Hematopoietic multipotent progenitor cell treated with erythropoietin and hydrocortisone succinate and interleukin-3 and kit ligand, for 4 days (in vitro differentiated cells): ENCODE data around the gene TNS1.

Source experiments
- DNase-seq: peaks from one replicate; pipeline ENCODE4 v3.0.0-alpha.2; 2015

The TNS1 gene

GRCh38 chr2:217887841-217888701, 114.7 kb downstream of the TNS1 start:
- peak; percentile 80 for DNase-seq

- peak; percentile 87 for DNase-seq
These were observed 116.0 kb downstream of the TNS1 start for GRCh38 chr2:217886720-217887309.

GRCh38 chr2:217886091-217886490, 116.7 kb downstream of the TNS1 start:
- no peak for DNase-seq

- DNase-seq, result no peak
These were observed 117.8 kb downstream of the TNS1 start for GRCh38 chr2:217884985-217885384.

- no peak for DNase-seq
These were observed 121.9 kb downstream of the TNS1 start for GRCh38 chr2:217880891-217881290.

- DNase-seq, result no peak
These were observed 122.4 kb downstream of the TNS1 start for GRCh38 chr2:217880287-217880889.

GRCh38 chr2:217878915-217879590, 123.7 kb downstream of the TNS1 start:
- DNase-seq, result no peak

GRCh38 chr2:217877866-217878265, 124.9 kb downstream of the TNS1 start:
- no peak for DNase-seq

GRCh38 chr2:217876253-217876570, 126.6 kb downstream of the TNS1 start:
- DNase-seq, result no peak

- no peak for DNase-seq
These were observed 127.1 kb downstream of the TNS1 start for GRCh38 chr2:217875556-217876252.

GRCh38 chr2:217875138-217875537, 127.7 kb downstream of the TNS1 start:
- DNase-seq, result peak; percentile 22

- DNase-seq, result no peak
These were observed 129.4 kb downstream of the TNS1 start for GRCh38 chr2:217873371-217873770.

- DNase-seq, result no peak
These were observed 130.5 kb downstream of the TNS1 start for GRCh38 chr2:217872319-217872718.

- DNase-seq, result no peak
These were observed 132.2 kb downstream of the TNS1 start for GRCh38 chr2:217870528-217871011.

- no peak for DNase-seq
These were observed 133.9 kb downstream of the TNS1 start for GRCh38 chr2:217868911-217869334.

- no peak for DNase-seq
These were observed 134.4 kb downstream of the TNS1 start for GRCh38 chr2:217868265-217868892.

GRCh38 chr2:217866457-217866856, 136.3 kb downstream of the TNS1 start:
- no peak for DNase-seq

- no peak for DNase-seq
These were observed 137.6 kb downstream of the TNS1 start for GRCh38 chr2:217864963-217865772.

GRCh38 chr2:217863883-217864282, 138.9 kb downstream of the TNS1 start:
- DNase-seq, result no peak

GRCh38 chr2:217861334-217861877, 141.4 kb downstream of the TNS1 start:
- no peak for DNase-seq

- DNase-seq, result no peak
These were observed 142.9 kb downstream of the TNS1 start for GRCh38 chr2:217859926-217860325.
